NB4 (cell line): ENCODE data around the gene C2CD3.
"Not testable (repeated sequence)": the region's sequence is repeated elsewhere in the genome, so short reads cannot be mapped to it uniquely, and the experiment has no call there.

Experiments
- DNase-seq: peaks from one replicate; pipeline ENCODE4 v3.0.0; 2010; ENCODE audit warnings: low read depth
- H3K4me3 ChIP-seq: one replicate; pipeline ENCODE4 v1.5.1; 2011; ENCODE audit warnings: mild to moderate bottlenecking, low read depth, low read length, moderate library complexity
- CTCF ChIP-seq: IDR thresholded peaks from one replicate; pipeline ENCODE4 v1.5.1; 2012; ENCODE audit warnings: low read depth, low read length
- MAX ChIP-seq: IDR thresholded peaks from 2 replicates; pipeline ENCODE4 v1.6.1; 2011; ENCODE audit warnings: low read depth, low read length
- MYC ChIP-seq: IDR thresholded peaks from 2 replicates; pipeline ENCODE4 v1.6.1; 2011; ENCODE audit warnings: low read depth, low read length
- POLR2A ChIP-seq: IDR thresholded peaks from 2 replicates; pipeline ENCODE4 v1.6.1; 2011; ENCODE audit warnings: mild to moderate bottlenecking; ENCODE audit not compliant: insufficient read length; ENCODE audit errors: extremely low read depth

C2CD3 gene

GRCh38 chr11:74147199-74147929 is 23.4 kb downstream of the C2CD3 start:
- no peak for DNase-seq
- no peak for TF ChIP-seq POLR2A
- no peak for TF ChIP-seq MYC
- TF ChIP-seq MAX = no peak
- TF ChIP-seq CTCF = no peak
- H3K4me3 ChIP-seq = no peak overlapping the region

- TF ChIP-seq CTCF (no peak), POLR2A (no peak), MYC (no peak), MAX (no peak)
- DNase-seq = no peak
- H3K4me3 ChIP-seq = no peak overlapping the region
These were observed 26.2 kb downstream of the C2CD3 start for GRCh38 chr11:74144592-74144991.

GRCh38 chr11:74142624-74143023 is 28.2 kb downstream of the C2CD3 start:
- DNase-seq = no peak
- TF ChIP-seq MYC = no peak
- no peak for TF ChIP-seq CTCF
- TF ChIP-seq MAX = no peak
- no peak for TF ChIP-seq POLR2A
- no peak overlapping the region for H3K4me3 ChIP-seq

GRCh38 chr11:74141908-74142307 is 28.9 kb downstream of the C2CD3 start:
- DNase-seq = no peak
- H3K4me3 ChIP-seq = no peak overlapping the region
- no peak for TF ChIP-seq POLR2A
- no peak for TF ChIP-seq CTCF
- no peak for TF ChIP-seq MYC
- no peak for TF ChIP-seq MAX

- no peak overlapping the region for H3K4me3 ChIP-seq
- DNase-seq = no peak
- TF ChIP-seq MYC (no peak), POLR2A (no peak), CTCF (no peak), MAX (no peak)
These were observed 29.5 kb downstream of the C2CD3 start for GRCh38 chr11:74141241-74141695.

- not testable (repeated sequence) for H3K4me3 ChIP-seq, DNase-seq
These were observed 30.8 kb downstream of the C2CD3 start for GRCh38 chr11:74139919-74140431.
